NCI-H1048 (cell line): ENCODE measurements around the gene DCAF15.
A peak's percentile ranks its signal among the peaks of the same experiment; 100 is the strongest.

Experiments used
- DNase-seq: peaks from one replicate; lab custom pipeline; 2025; lab: John Stamatoyannopoulos, UW

DCAF15 gene

GRCh38 chr19:13995017-13995728 is 42.9 kb downstream of the DCAF15 start:
- no peak for DNase-seq

- no peak for DNase-seq
Measured at GRCh38 chr19:13995878-13996765, 43.8 kb downstream of the DCAF15 start.

- no peak for DNase-seq
Measured at GRCh38 chr19:13996928-13997630, 44.8 kb downstream of the DCAF15 start.

GRCh38 chr19:13997631-13997962 is 45.3 kb downstream of the DCAF15 start:
- no peak for DNase-seq

- DNase-seq: no peak
Measured at GRCh38 chr19:13998426-13998825, 46.1 kb downstream of the DCAF15 start.

GRCh38 chr19:13999085-13999484 is 46.8 kb downstream of the DCAF15 start:
- DNase-seq: no peak

- DNase-seq: no peak
Measured at GRCh38 chr19:14000691-14001375, 48.5 kb downstream of the DCAF15 start.

GRCh38 chr19:14002571-14003250 is 50.4 kb downstream of the DCAF15 start:
- DNase-seq: no peak

GRCh38 chr19:14003251-14004055 is 51.1 kb downstream of the DCAF15 start:
- no peak for DNase-seq

- DNase-seq: no peak
Measured at GRCh38 chr19:14004619-14005348, 52.5 kb downstream of the DCAF15 start.

GRCh38 chr19:14005349-14006084 is 53.2 kb downstream of the DCAF15 start:
- peak; percentile 28 for DNase-seq

GRCh38 chr19:14006085-14006765 is 53.9 kb downstream of the DCAF15 start, which contains the start of gene RFX1:
TSS of gene RFX1 (minus strand) at chr19:14006320. CDS start at chr19:13993843, 12,477 bp downstream.
- peak; percentile 97 for DNase-seq

GRCh38 chr19:14006766-14007562 is 54.7 kb downstream of the DCAF15 start:
- peak; percentile 78 for DNase-seq
